OCI-LY3 (cell line): ENCODE measurements around the gene LRP1B.
"Not testable (repeated sequence)": the region's sequence is repeated elsewhere in the genome, so short reads cannot be mapped to it uniquely, and the experiment has no call there.

ENCODE experiments used
- H2AFZ ChIP-seq: fragments of 200-600, 300-600 bp; shearing (Covaris generic); 2 replicates; pipeline ENCODE4 v1.6.0; 2014; ENCODE audit warnings: antibody characterized with exemption, low read depth, low read length
- H3K27ac ChIP-seq: fragments of 200-600, 300-600 bp; sonication (generic); 2 replicates; pipeline ENCODE4 v1.5.1; 2014; ENCODE audit warnings: mild to moderate bottlenecking, low read length, moderate library complexity, mixed read lengths
- H3K27me3 ChIP-seq: fragments of 200-600, 300-600 bp; sonication (generic); 2 replicates; pipeline ENCODE4 v1.6.1; 2014; ENCODE audit warnings: low read depth, low read length, mixed read lengths
- H3K36me3 ChIP-seq: fragments of 200-600, 300-600 bp; sonication (generic); replicated peaks from 2 replicates; pipeline ENCODE3; 2014; ENCODE audit warnings: low read depth, low read length, mixed read lengths
- H3K4me1 ChIP-seq: fragments of 300-600, 200-600 bp; sonication (generic); 2 replicates; pipeline ENCODE4 v1.6.1; 2014; ENCODE audit warnings: low read length, mixed read lengths
- H3K4me2 ChIP-seq: fragments of 200-600, 300-600 bp; sonication (generic); 2 replicates; pipeline ENCODE4 v1.6.1; 2014; ENCODE audit warnings: low read length, mixed read lengths
- H3K4me3 ChIP-seq: fragments of 300-600, 200-600 bp; sonication (generic); 2 replicates; pipeline ENCODE4 v1.5.1; 2014; ENCODE audit warnings: antibody characterized with exemption, mild to moderate bottlenecking, low read length, moderate library complexity
- H3K79me2 ChIP-seq: fragments of 300-600, 200-600 bp; shearing (Covaris generic); 2 replicates; pipeline ENCODE4 v1.6.1; 2014; ENCODE audit warnings: mild to moderate bottlenecking, low read length, mixed read lengths
- H3K9ac ChIP-seq: fragments of 300-600, 200-600 bp; shearing (Covaris generic); 2 replicates; pipeline ENCODE4 v1.6.0; 2014; ENCODE audit warnings: mild to moderate bottlenecking, low read length, moderate library complexity
- H3K9me3 ChIP-seq: fragments of 200-600, 300-600 bp; shearing (Covaris generic); 2 replicates; pipeline ENCODE4 v1.6.1; 2014; ENCODE audit warnings: low read length, mixed read lengths; ENCODE audit not compliant: insufficient read depth
- H4K20me1 ChIP-seq: fragments of 200-600, 300-600 bp; sonication (generic); 2 replicates; pipeline ENCODE4 v1.6.1; 2016; ENCODE audit warnings: low read length, mixed read lengths; ENCODE audit not compliant: insufficient read depth
- EZH2phosphoT487 ChIP-seq: fragments of 200-600 bp; shearing (Covaris generic); IDR thresholded peaks from 2 replicates; pipeline ENCODE4 v1.6.1; 2018; ENCODE audit warnings: antibody characterized with exemption, mixed run types, low read depth
- TF ChIP-seq, protein P1 (sequence below): fragments of 200-600, 300-600 bp; sonication (generic); IDR thresholded peaks from 2 replicates; pipeline ENCODE4 v1.5.1; 2014; ENCODE audit warnings: antibody characterized with exemption, low read length, low read depth

LRP1B gene

DNA sequence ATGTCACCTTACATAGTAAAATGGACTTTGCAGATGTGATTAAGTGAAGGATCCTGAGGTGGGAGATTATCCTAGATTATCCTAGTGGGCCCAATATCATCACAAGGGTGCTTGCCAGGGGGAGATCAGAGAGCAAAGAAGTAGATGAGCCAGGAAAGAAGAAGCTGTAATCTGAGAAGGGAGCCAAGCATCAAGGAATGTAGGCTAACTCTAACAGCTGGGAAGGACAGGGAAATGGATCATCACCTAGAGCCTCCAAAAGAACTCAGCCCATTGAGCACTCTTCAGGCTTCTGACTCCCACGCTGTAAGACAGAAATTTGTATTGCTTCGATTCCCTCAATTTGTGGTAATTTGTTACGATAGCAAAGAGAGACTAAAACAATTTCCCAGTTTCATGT, 309.9 kb downstream of the LRP1B start:
- no peak overlapping the region for H2AFZ ChIP-seq
- no peaks in the 10 kb centered on the region for H3K9me3 ChIP-seq
- no peaks in the 10 kb centered on the region for H4K20me1 ChIP-seq
- H3K27me3 ChIP-seq: no peaks in the 10 kb centered on the region
- no peak overlapping the region for H3K27ac ChIP-seq
- H3K9ac ChIP-seq: no peak overlapping the region
- H3K4me1 ChIP-seq: no peaks in the 10 kb centered on the region
- TF ChIP-seq, protein P1, sequence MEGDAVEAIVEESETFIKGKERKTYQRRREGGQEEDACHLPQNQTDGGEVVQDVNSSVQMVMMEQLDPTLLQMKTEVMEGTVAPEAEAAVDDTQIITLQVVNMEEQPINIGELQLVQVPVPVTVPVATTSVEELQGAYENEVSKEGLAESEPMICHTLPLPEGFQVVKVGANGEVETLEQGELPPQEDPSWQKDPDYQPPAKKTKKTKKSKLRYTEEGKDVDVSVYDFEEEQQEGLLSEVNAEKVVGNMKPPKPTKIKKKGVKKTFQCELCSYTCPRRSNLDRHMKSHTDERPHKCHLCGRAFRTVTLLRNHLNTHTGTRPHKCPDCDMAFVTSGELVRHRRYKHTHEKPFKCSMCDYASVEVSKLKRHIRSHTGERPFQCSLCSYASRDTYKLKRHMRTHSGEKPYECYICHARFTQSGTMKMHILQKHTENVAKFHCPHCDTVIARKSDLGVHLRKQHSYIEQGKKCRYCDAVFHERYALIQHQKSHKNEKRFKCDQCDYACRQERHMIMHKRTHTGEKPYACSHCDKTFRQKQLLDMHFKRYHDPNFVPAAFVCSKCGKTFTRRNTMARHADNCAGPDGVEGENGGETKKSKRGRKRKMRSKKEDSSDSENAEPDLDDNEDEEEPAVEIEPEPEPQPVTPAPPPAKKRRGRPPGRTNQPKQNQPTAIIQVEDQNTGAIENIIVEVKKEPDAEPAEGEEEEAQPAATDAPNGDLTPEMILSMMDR: no peak
- H3K79me2 ChIP-seq: no peaks in the 10 kb centered on the region
- no peak overlapping the region for H3K4me3 ChIP-seq
- H3K36me3 ChIP-seq: no peaks in the 10 kb centered on the region
- no peak overlapping the region for H3K4me2 ChIP-seq

DNA sequence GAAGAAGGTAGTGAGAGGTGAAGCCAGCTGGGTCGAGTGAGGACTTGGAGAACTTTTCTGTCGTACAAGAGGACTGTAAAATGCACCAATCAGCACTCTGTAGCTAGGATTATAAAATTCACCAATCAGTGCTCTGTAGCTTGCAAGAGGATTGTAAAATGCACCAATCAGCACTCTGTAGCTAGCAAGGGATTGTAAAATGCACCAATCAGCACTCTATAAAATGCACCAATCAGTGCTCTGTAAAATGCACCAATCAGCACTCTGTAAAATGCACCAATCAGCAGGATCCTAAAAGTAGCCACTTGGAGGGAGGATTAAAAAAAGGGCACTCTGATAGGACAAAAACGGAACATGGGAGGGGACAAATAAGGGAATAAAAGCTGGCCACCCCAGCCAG, 315.5 kb downstream of the LRP1B start:
- H3K79me2 ChIP-seq, H3K4me1 ChIP-seq, H3K4me3 ChIP-seq, H4K20me1 ChIP-seq, H3K4me2 ChIP-seq, H3K9ac ChIP-seq, H2AFZ ChIP-seq, H3K27me3 ChIP-seq, H3K36me3 ChIP-seq, H3K9me3 ChIP-seq, H3K27ac ChIP-seq: not testable (repeated sequence)

DNA sequence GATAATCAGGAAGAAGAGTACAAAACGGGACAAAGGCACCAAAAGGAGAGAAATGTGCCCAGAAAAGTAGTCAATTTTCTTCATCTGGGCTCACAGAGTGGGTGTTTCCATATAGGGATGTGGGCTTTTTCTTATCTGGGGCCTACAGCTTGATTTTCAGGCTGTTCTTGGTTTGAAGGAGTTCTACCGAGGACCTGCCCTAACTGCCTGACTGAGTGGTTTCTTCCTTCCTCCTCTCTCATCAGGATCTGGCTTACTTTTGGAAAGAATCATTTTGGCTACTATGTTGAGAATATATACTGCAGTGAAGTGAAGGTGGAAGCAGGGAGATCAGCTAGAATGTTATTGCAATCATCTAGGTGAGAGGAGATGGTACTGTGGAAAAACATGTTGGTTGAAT, 316.7 kb downstream of the LRP1B start:
- no peak overlapping the region for H3K4me2 ChIP-seq
- no peaks in the 10 kb centered on the region for H4K20me1 ChIP-seq
- no peaks in the 10 kb centered on the region for H3K36me3 ChIP-seq
- TF ChIP-seq, protein P1: no peak
- TF ChIP-seq EZH2phosphoT487: no peak
- H3K9me3 ChIP-seq: peaks cover 6% of the 10 kb centered on the region; the same call in 1 of the 2 replicates
- no peaks in the 10 kb centered on the region for H3K27me3 ChIP-seq
- H3K4me1 ChIP-seq: no peaks in the 10 kb centered on the region
- H3K4me3 ChIP-seq: no peak overlapping the region
- H3K79me2 ChIP-seq: no peaks in the 10 kb centered on the region
- no peak overlapping the region for H3K9ac ChIP-seq
- H2AFZ ChIP-seq: no peak overlapping the region
- H3K27ac ChIP-seq: no peak overlapping the region

DNA sequence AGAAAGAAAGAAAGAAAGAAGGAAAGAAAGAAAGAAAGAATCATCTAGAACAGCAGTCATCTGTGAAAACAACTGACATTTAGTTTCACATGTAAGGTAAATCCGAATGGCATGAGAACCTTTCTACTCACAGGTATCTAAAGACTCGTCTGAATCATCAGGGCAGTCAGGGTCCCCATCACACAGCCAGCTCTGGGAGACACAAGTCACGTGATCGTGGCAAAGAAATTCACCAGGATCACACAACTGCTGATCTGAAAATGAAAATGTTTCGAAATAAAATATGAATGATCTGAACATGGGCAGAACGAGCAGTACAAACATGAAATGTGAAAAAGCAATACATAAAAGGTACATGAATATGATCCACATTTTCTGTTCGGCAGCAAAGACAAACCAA, 320.7 kb downstream of the LRP1B start:
- Histone ChIP-seq H3K27ac (no peak overlapping the region), H3K36me3 (no peaks in the 10 kb centered on the region), H3K4me2 (no peak overlapping the region), H2AFZ (no peak overlapping the region), H3K79me2 (no peaks in the 10 kb centered on the region), H3K27me3 (no peaks in the 10 kb centered on the region), H3K4me1 (peaks cover 10% of the 10 kb centered on the region), H3K9me3 (peaks cover 6% of the 10 kb centered on the region; the same call in 1 of the 2 replicates), H3K9ac (no peak overlapping the region), H3K4me3 (no peak overlapping the region), H4K20me1 (no peaks in the 10 kb centered on the region)
- TF ChIP-seq EZH2phosphoT487: no peak
- TF ChIP-seq, protein P1: no peak

DNA sequence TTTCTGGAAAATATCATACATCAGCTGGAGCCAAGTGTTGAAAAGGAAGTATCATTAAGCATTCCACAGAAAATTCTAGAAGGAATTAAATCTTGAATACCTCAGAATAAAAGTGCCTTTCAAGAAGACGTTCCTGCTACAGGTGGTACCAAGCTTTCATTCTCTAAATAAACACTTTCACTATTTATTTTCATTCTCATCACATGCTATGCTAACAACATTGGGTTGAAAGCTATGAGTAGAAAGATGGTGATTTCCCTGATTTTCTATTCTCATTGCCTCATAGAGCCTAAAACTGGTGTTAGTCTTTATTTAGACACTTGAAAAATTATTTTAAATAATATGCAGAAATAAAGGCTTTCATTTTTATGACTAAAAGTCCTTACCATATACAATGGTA, 324.7 kb downstream of the LRP1B start:
- H3K27me3 ChIP-seq: no peaks in the 10 kb centered on the region
- TF ChIP-seq, protein P1: no peak
- no peak for TF ChIP-seq EZH2phosphoT487
- no peaks in the 10 kb centered on the region for H3K9me3 ChIP-seq
- no peak overlapping the region for H3K4me3 ChIP-seq
- no peak overlapping the region for H3K4me2 ChIP-seq
- H2AFZ ChIP-seq: no peak overlapping the region
- no peaks in the 10 kb centered on the region for H3K79me2 ChIP-seq
- H3K27ac ChIP-seq: no peak overlapping the region
- H4K20me1 ChIP-seq: no peaks in the 10 kb centered on the region
- H3K36me3 ChIP-seq: no peaks in the 10 kb centered on the region
- no peak overlapping the region for H3K9ac ChIP-seq
- peaks cover 13% of the 10 kb centered on the region for H3K4me1 ChIP-seq
